Measurements from ENCODE around the gene TBC1D22A.

- TF ChIP-seq CTCF (IDR thresholded peaks at IDR 0.05), result no peak
- TF ChIP-seq POLR2AphosphoS5 (IDR thresholded peaks at IDR 0.05), result no peak
- no peak for TF ChIP-seq POLR2A (IDR thresholded peaks at IDR 0.05)
- no peak for TF ChIP-seq EP300 (IDR thresholded peaks at IDR 0.05)
These were observed 31.6 kb downstream of the TBC1D22A start for GRCh38 chr22:46794067-46794466.

Measured in gastroesophageal sphincter (tissue), 3 donors.